ENCODE measurements around the gene ZIC1.

Gene ZIC1

DNA sequence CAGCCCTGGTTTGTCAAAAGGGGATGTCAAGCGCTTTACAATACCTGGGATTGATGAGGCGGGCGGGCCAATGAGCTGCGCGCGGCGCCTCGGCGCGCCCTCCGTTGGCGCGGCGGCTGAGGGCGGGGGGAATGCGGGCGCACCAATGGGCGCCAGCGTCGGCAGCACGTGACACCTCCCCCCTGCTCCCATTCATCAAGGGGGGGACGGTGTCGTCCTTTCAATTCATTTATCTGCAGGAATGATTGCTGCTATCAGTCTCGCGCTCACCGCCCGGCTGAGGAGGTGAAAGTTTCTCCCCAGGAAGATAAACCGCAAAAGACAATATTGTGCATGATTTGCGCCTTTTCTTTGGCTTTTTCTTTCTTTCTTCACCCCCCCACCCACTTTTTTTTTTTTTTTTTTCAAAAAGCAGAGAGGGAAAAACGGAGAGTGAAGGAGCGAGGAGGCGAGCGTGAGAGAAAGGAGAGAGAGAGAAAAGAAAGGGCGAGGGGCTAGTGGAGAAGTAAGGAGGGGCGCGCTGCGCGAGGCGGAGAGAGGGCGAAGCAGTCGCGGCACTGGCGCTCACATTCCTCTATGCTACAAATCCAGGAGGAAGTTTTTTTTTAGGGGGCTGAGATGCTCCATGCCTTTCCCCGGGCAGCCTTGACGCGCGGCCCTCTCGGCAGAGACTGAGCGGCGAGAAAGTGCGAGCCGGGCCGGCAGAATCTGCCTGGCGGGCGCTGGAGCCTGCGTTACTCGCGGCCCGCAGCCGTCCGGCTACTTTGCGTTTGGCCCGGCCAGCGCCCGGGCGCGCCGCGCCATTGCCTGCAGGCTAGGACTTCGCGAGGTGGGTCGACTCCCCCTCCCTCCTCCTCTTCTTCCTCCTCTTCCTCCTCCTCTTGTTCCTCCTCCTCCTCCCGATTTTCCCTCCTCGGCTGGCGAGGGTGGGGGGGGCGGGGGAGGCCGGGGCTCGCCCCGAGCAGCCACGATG lies at the start of gene ZIC1:
Gene ZIC1 (plus strand): TSS at position 223 of the 973 bp plus-strand sequence. CDS start 748 bp downstream, at position 971.
- no peak within 1 kb of the TSS for H3K4me3 ChIP-seq (replicated peaks in 1 of 2; ENCODE audit: low read depth in 2 of 2, low read length in 2 of 2)
- TF ChIP-seq, protein P1, sequence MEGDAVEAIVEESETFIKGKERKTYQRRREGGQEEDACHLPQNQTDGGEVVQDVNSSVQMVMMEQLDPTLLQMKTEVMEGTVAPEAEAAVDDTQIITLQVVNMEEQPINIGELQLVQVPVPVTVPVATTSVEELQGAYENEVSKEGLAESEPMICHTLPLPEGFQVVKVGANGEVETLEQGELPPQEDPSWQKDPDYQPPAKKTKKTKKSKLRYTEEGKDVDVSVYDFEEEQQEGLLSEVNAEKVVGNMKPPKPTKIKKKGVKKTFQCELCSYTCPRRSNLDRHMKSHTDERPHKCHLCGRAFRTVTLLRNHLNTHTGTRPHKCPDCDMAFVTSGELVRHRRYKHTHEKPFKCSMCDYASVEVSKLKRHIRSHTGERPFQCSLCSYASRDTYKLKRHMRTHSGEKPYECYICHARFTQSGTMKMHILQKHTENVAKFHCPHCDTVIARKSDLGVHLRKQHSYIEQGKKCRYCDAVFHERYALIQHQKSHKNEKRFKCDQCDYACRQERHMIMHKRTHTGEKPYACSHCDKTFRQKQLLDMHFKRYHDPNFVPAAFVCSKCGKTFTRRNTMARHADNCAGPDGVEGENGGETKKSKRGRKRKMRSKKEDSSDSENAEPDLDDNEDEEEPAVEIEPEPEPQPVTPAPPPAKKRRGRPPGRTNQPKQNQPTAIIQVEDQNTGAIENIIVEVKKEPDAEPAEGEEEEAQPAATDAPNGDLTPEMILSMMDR (IDR thresholded peaks at IDR 0.05; ENCODE audit: low read depth, low read length), result no peak
- no peak for DNase-seq (ENCODE audit: low read depth in 2 of 2)

DNA sequence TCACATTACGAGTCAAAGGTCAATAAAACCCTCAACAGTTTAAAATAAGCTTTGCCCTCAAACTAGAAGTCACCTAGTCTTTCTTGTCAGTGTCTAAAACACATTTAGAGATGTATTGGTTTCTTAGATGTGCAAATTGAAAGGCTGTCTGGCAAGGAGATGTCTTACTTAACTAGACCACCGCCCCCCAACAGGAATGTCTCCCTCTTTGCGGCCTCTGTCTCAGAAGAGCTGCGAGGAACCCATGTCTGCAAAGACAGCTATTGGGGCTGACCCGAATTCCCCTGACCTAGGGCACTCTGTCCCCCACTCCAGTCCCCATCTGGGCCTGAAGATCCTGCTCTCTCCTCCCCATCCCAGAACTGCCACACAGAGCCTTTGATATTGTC lies 49.1 kb upstream of the ZIC1 start:
- TF ChIP-seq, protein P1 (IDR thresholded peaks at IDR 0.05; ENCODE audit: low read depth, low read length), result no peak

DNA sequence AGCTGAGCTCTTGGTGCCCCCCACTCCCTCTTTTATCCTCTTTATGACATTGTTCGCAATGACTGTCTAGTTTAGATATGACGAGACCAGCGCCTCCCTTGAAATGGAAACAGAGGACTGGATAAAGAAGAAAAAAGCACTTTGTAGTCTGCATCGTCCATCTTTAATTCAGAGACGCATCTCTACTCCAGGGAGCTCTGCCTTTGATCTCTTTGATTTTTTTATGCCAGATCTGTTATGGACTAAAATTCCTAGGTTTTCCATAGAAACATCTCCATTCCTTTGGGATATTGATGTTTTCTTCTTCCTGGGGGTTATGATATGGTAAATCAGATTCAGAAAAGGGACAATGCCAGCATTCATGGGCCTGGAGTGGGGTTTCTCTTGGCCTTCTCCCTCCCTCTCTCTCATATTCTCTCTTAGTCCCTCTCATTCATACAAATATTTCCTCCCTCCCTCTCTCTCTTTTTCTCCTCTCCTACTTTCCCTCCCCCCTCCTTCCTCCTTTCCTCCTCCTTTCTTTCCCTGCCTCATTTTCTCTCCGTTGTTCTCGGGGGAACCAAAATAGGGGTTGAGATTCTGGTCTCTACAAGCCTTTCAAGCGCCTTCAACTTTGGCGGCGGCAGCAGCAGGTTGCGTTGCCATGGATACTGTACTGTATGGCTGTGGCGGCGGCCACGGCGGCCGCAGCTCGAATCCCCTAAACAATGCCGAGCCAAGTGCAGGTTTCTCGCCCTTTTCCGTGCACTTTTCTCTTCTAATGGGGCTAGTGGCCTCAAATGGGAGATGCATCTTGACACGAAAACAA lies 48.3 kb upstream of the ZIC1 start:
- no peak overlapping the region for H3K4me3 ChIP-seq (replicated peaks in 1 of 2; ENCODE audit: low read depth in 2 of 2, low read length in 2 of 2)
- DNase-seq (ENCODE audit: low read depth in 2 of 2), result no peak
- TF ChIP-seq, protein P1 (IDR thresholded peaks at IDR 0.05; ENCODE audit: low read depth, low read length), result no peak

More for the DNA sequence above, 49.1 kb upstream of the ZIC1 start:
- H3K4me3 ChIP-seq (replicated peaks in 1 of 2; ENCODE audit: low read depth in 2 of 2, low read length in 2 of 2), result no peak overlapping the region
- no peak for DNase-seq (ENCODE audit: low read depth in 2 of 2)

DNA sequence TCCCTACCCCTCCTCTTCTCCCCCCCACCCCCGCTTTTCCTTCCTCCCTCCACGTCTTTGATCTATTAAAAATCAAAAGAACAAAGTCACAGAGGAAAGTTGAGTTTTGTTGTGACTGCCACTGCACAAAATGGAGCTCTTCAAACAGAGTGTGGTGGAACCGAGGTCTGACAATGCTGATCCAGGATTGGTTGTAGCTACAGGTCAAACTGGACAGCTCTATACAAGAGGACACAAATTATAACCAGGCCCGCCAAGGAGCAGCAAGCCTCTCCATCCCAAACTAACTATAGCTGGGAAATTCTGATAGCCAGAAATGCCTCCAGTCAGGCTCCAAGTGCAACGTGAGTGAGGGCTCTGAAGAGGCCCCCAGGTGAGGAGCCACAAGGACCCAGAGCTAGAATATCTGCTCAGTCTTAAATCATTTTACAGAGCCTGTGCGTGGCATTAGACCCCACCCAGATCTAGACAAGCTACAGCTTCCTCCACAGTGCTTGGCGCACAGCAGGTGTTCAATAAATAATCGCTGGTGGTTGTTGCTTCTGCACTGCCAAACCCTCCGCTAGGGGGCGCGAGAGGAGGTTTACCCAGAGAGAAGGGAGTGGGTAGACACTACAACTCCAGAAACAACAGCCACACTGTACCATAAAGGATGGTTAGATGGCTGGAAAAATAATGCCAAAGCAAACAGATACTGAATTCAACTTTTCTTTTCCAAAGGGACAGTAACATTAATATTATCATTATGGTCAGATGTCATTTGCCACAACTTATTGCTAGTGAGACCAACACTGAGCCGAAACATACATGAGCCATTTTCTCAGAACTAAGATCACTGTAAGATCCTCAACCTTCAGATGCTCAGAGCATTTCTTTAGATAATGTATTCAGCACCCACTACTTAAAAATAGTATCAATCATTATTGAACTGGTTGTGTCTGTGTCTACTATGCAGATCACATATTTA lies 47.4 kb upstream of the ZIC1 start:
- TF ChIP-seq, protein P1 (IDR thresholded peaks at IDR 0.05; ENCODE audit: low read depth, low read length), result peak; percentile 42
- DNase-seq (ENCODE audit: low read depth in 2 of 2), result peak; percentile 7 to 10
- no peak overlapping the region for H3K4me3 ChIP-seq (replicated peaks in 1 of 2; ENCODE audit: low read depth in 2 of 2, low read length in 2 of 2)

DNA sequence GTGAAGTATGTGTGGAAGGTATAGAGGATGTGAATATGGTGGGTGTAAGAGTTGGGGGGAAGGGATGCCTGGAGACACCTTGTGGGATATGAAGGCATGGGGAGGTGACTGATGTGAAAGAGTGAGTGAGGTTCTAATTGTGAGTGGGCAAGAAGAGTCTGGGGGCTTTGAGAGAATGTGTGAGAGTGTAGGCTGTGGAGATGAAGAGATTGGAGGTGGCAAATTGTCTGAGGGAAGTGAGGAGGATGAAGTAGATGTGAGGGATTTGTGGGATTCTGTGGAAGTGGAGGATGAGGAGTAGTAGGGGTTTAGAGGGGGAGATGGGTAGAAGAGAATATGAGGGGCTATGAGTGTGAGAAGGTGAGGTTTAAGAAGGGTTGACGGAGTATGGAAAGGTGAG lies 44.4 kb upstream of the ZIC1 start:
- H3K4me3 ChIP-seq (replicated peaks in 1 of 2; ENCODE audit: low read depth in 2 of 2, low read length in 2 of 2), result no peak overlapping the region
- TF ChIP-seq, protein P1 (IDR thresholded peaks at IDR 0.05; ENCODE audit: low read depth, low read length), result no peak
- no peak for DNase-seq (ENCODE audit: low read depth in 2 of 2)
